K562 (cell line): ENCODE measurements around the gene C17orf78. TPM values are rescaled to one million over a fixed set of nuclear protein-coding genes. Genes with fewer than 3 reads are reported as not detected.

Experiments used
- BCL6 ChIP-seq: fragments of 250-450 bp; sonication (Bioruptor Pico); IDR thresholded peaks from 2 replicates; pipeline ENCODE4 v1.4.0; 2020
- BHLHE40 ChIP-seq: IDR thresholded peaks from 2 replicates; pipeline ENCODE4 v1.6.1; 2011; ENCODE audit warnings: low read length, improper control_type of control experiment
- BRD9 ChIP-seq: fragments of 450-650 bp; IDR thresholded peaks from 2 replicates; pipeline ENCODE4 v1.6.1; 2018; ENCODE audit warnings: low read depth; ENCODE audit not compliant: partially characterized antibody
- COPS2 ChIP-seq: fragments of 450-650 bp; conservative IDR thresholded peaks from 2 replicates; pipeline ENCODE4 v1.6.1; 2016; ENCODE audit warnings: mild to moderate bottlenecking, moderate library complexity
- CREB3 ChIP-seq: fragments of 450-650 bp; conservative IDR thresholded peaks from 2 replicates; pipeline ENCODE4 v1.6.1; 2016; ENCODE audit warnings: missing genetic modification characterization, low read depth, mild to moderate bottlenecking, missing compliant biosample characterization, moderate library complexity
- CSDE1 ChIP-seq, 2 experiments: fragments of 450-650 bp; IDR thresholded peaks; 2 replicates each; pipeline ENCODE4 v1.6.1; 2016; ENCODE audit warnings: mild to moderate bottlenecking in 1 of 2
- E2F3 ChIP-seq: fragments of 250-450 bp; sonication (Bioruptor Pico); IDR thresholded peaks from 2 replicates; pipeline ENCODE4 v1.4.0; 2020; ENCODE audit warnings: mild to moderate bottlenecking
- EP400 ChIP-seq: fragments of 450-650 bp; IDR thresholded peaks from 2 replicates; pipeline ENCODE4 v1.6.1; 2017; ENCODE audit warnings: antibody characterized with exemption, mild to moderate bottlenecking, moderate library complexity
- ESRRA ChIP-seq: fragments of 450-650 bp; IDR thresholded peaks from 2 replicates; pipeline ENCODE4 v1.6.1; 2014; ENCODE audit warnings: low read depth, mild to moderate bottlenecking, moderate library complexity, borderline replicate concordance
- KLF1 ChIP-seq: fragments of 450-650 bp; IDR thresholded peaks from 2 replicates; pipeline ENCODE4 v1.6.1; 2016; ENCODE audit warnings: missing genetic modification characterization, missing compliant biosample characterization
- MBD2 ChIP-seq: sonication (generic); IDR thresholded peaks from 2 replicates; pipeline ENCODE4 v1.6.1; 2016; ENCODE audit warnings: low read depth, borderline replicate concordance
- MTA2 ChIP-seq: fragments of 450-650 bp; IDR thresholded peaks from 2 replicates; pipeline ENCODE4 v1.6.1; 2016; ENCODE audit warnings: low read depth
- NFRKB ChIP-seq: fragments of 450-650 bp; IDR thresholded peaks from 2 replicates; pipeline ENCODE4 v1.6.1; 2016; ENCODE audit warnings: low read depth
- RB1 ChIP-seq: fragments of 450-650 bp; IDR thresholded peaks from 2 replicates; pipeline ENCODE4 v1.6.1; 2017; ENCODE audit warnings: low read depth, mild to moderate bottlenecking
- RBM34 ChIP-seq: fragments of 200-400 bp; formaldehyde crosslinking; IDR thresholded peaks from 2 replicates; pipeline ENCODE4 v1.6.1; 2018; ENCODE audit warnings: low read length, borderline replicate concordance; ENCODE audit not compliant: insufficient read depth
- RFX1 ChIP-seq: fragments of 450-650 bp; IDR thresholded peaks from 2 replicates; pipeline ENCODE4 v1.6.1; 2016; ENCODE audit warnings: mild to moderate bottlenecking, moderate library complexity
- SMARCE1 ChIP-seq: fragments of 450-650 bp; IDR thresholded peaks from 2 replicates; pipeline ENCODE4 v1.7.1; 2016; ENCODE audit warnings: mild to moderate bottlenecking
- TAF1 ChIP-seq: IDR thresholded peaks from 2 replicates; pipeline ENCODE4 v1.6.1; 2011; ENCODE audit warnings: mild to moderate bottlenecking, low read length, moderate library complexity; ENCODE audit not compliant: insufficient read depth, control insufficient read depth, severe bottlenecking; ENCODE audit errors: extremely low read depth
- THRA ChIP-seq: fragments of 450-650 bp; IDR thresholded peaks from 2 replicates; pipeline ENCODE4 v1.6.1; 2017; ENCODE audit warnings: mild to moderate bottlenecking, moderate library complexity
- TRIM24 ChIP-seq, 2 experiments: fragments of 450-650 bp; IDR thresholded peaks; 2 replicates each; pipeline ENCODE4 v1.6.1; 2016
- XRCC4 ChIP-seq: IDR thresholded peaks from one replicate; pipeline ENCODE4 v1.6.1; 2011; ENCODE audit not compliant: insufficient read depth, insufficient read length; ENCODE audit errors: extremely low read depth
- ZNF184 ChIP-seq: sonication (generic); formaldehyde crosslinking; IDR thresholded peaks from 2 replicates; pipeline ENCODE4 v1.5.0; 2020; ENCODE audit warnings: missing genetic modification reagents
- ZNF197 ChIP-seq: fragments of 200-800 bp; sonication (Bioruptor generic); IDR thresholded peaks from 2 replicates; pipeline ENCODE4 v1.6.1; 2016; ENCODE audit warnings: low read depth, missing genetic modification characterization, missing compliant biosample characterization
- ZNF766 ChIP-seq: fragments of 200-800 bp; sonication (Bioruptor generic); conservative IDR thresholded peaks from 2 replicates; pipeline ENCODE4 v1.6.1; 2016; ENCODE audit warnings: missing genetic modification characterization, missing compliant biosample characterization
- ZNF780A ChIP-seq: fragments of 250-450 bp; sonication (Bioruptor Pico); IDR thresholded peaks from 2 replicates; pipeline ENCODE4 v1.5.0; 2021; ENCODE audit warnings: mild to moderate bottlenecking
- polyA plus RNA-seq, 8 experiments: library from polyadenylated mRNA; depleted of rRNA in 4 of 8; stranded (reverse) in 5 of 8; unstranded in 3 of 8; fragments of >200 nt; fragmentation: Nextera tagmentation in 2 of 8; fragmentation: Illumina TruSeq in 1 of 8; extraction: Ambion mirVana in 2 of 8; extraction: Trizol in 1 of 8; gene quantifications; 2 replicates each; pipeline versions ENCODE4 v1.2.1 to v1.2.3, GENCODE V29; 2011 to 2014; ENCODE audit warnings: inconsistent platforms in 1 of 8, missing spikeins in 1 of 8
- total RNA-seq, 7 experiments: library from RNA; depleted of rRNA in 6 of 7; stranded (reverse); fragments of >200 nt in 6 of 7; fragmentation: Illumina TruSeq in 2 of 7; extraction: Trizol in 2 of 7; gene quantifications; 2 replicates each; pipeline versions ENCODE4 v1.2.1 to v1.2.3, GENCODE V29; 2011 to 2021; ENCODE audit warnings: low replicate concordance in 1 of 7
- TF ChIP-seq, protein P1 (sequence below): sonication (generic); formaldehyde crosslinking; IDR thresholded peaks from 2 replicates; pipeline ENCODE4 v1.8.1; 2023; ENCODE audit warnings: mild to moderate bottlenecking, missing genetic modification reagents

The C17orf78 gene
- total and polyA plus RNA-seq, 9 of the 15 experiments (the other 6 are each of a cell fraction or from before 2014, with no cell fraction given), result not detected

DNA sequence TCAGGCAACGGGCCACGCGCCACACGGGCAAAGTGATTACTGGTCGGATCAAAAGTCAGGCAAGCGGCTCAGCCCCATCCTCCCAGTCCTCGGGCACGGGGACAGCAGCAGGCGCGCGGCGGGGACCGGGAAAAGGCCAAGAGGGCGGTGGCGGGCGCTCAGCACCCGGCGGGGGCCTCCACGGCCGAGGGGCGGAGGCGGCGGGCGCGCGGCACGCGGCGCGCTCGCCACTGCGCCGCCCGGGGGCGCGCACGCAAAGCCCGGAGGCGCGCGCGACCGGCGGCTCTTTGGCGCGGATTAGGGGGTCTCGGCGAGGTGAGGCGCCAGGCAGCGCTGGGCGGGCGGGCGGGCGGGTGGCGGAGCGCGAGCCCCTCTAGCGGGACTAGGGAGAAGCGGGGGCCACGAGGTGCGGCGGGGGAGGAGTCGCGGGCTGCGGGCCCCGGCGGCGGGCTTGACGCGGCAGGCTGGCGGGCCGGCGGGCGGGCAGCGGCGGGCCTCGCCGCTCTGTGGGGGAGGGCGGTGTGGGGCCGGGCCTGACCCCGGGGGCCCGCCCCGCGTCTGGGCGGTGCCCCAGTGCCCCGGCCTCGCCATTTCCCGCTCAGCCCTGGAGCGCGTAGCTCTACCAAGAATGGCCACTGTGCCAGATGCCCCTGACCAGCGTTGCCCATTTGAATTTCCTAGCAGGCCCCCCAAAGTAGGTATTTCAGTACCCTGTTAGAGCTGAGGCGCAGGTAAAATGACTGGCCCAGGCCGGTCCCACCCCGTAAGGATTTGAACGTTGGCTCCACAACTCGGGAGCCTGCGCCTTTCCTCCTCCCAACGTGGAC lies 31.1 kb downstream of the C17orf78 start, which contains the start of the genes ACACA and TADA2A (continued):
- peak; percentile 80 for TF ChIP-seq KLF1 (tag)
- TF ChIP-seq EP400, result peak; percentile 80
- TF ChIP-seq NFRKB, result peak; percentile 61; the same call in 1 of the 2 replicates
- no peak for TF ChIP-seq ZNF184 (CRISPR knock-in tag)
- TF ChIP-seq BRD9, result no peak
- TF ChIP-seq ZNF780A (CRISPR knock-in tag), result no peak
- TF ChIP-seq MTA2, result no peak
- no peak for TF ChIP-seq RBM34
- peak; percentile 92 for TF ChIP-seq ZNF197
- TF ChIP-seq RFX1, result no peak
- TF ChIP-seq E2F3 (CRISPR knock-in tag), result peak; percentile 86
- peak; percentile 88 for TF ChIP-seq RB1
- TF ChIP-seq SMARCE1, result no peak
- TF ChIP-seq THRA, result no peak
- 0 out of 2 replicates have a peak, but pooled peaks have one; percentile 53 for TF ChIP-seq MBD2
- no peak for TF ChIP-seq COPS2
- TF ChIP-seq, protein P1, sequence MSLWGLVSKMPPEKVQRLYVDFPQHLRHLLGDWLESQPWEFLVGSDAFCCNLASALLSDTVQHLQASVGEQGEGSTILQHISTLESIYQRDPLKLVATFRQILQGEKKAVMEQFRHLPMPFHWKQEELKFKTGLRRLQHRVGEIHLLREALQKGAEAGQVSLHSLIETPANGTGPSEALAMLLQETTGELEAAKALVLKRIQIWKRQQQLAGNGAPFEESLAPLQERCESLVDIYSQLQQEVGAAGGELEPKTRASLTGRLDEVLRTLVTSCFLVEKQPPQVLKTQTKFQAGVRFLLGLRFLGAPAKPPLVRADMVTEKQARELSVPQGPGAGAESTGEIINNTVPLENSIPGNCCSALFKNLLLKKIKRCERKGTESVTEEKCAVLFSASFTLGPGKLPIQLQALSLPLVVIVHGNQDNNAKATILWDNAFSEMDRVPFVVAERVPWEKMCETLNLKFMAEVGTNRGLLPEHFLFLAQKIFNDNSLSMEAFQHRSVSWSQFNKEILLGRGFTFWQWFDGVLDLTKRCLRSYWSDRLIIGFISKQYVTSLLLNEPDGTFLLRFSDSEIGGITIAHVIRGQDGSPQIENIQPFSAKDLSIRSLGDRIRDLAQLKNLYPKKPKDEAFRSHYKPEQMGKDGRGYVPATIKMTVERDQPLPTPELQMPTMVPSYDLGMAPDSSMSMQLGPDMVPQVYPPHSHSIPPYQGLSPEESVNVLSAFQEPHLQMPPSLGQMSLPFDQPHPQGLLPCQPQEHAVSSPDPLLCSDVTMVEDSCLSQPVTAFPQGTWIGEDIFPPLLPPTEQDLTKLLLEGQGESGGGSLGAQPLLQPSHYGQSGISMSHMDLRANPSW, result no peak
- TF ChIP-seq ZNF766 (CRISPR knock-in tag), result peak; percentile 95
- peak; percentile 61 for TF ChIP-seq BHLHE40
- TF ChIP-seq ESRRA, result 0 out of 2 replicates have a peak, but pooled peaks have one; percentile 23
- no peak for TF ChIP-seq XRCC4
- TF ChIP-seq CREB3, result 0 out of 2 replicates have a peak, but pooled peaks have one; percentile 23
- TF ChIP-seq TRIM24 (IDR thresholded peaks at IDR 0.05), result no peak
- no peak for TF ChIP-seq CSDE1 (IDR thresholded peaks at IDR 0.05)
- peak; percentile 93 for TF ChIP-seq TAF1
- TF ChIP-seq BCL6 (CRISPR knock-in tag), result no peak
